Measurements from ENCODE around the gene ZNF283. TPM values are rescaled to one million over a fixed set of nuclear protein-coding genes. Genes with fewer than 3 reads are reported as not detected.
"Not testable (repeated sequence)": the region's sequence is repeated elsewhere in the genome, so short reads cannot be mapped to it uniquely, and the experiment has no call there.

ZNF283 gene
- total and polyA plus RNA-seq, 4 donors = 0.65 to 6.4 (median 2.9) TPM

DNA sequence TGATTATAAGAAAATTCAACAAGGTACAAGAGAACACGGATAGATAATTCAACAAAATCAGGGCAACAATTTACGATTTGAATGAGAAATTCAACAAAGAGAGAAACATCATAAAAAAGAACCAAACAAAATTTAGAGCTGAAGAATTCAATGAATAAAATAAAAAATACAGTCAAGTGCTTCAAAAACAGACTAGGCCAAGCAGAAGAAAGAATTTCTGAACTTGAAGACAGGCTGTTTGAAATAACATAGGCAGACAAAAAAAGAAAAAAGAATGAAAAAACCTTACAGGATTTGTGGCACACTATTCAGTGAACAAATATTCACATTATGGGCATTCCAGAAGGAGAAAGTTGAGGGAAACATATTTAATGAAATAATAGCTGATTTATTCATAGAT lies 31.1 kb downstream of the ZNF283 start:
- Histone ChIP-seq H3K9me3 (ENCODE audit: control insufficient read depth in 4 of 4, low read length in 3 of 4) (peaks cover 22 to 88% (median 49%) of the 10 kb centered on the region in 4 donors), H3K9ac (ENCODE audit: low read depth in 1 of 2, low read length in 2 of 2) (no peak overlapping the region), H3K36me3 (ENCODE audit: control insufficient read depth in 4 of 4, insufficient read depth in 3 of 4, low read depth in 1 of 4, low read length in 3 of 4) (peaks cover 0 to 2% (median under 1%) of the 10 kb centered on the region in 4 donors), H3K4me3 (ENCODE audit: low read depth in 1 of 3, low read length in 3 of 3) (peak overlapping the region in 2 of 3 donors; percentile 23 to 26), H3K27ac (ENCODE audit: low read depth in 1 of 2, low read length in 2 of 2) (no peak overlapping the region), H3K4me1 (ENCODE audit: control insufficient read depth in 4 of 4, insufficient read depth in 4 of 4, low read length in 3 of 4) (no peaks in the 10 kb centered on the region), H3K27me3 (ENCODE audit: control insufficient read depth in 4 of 4, insufficient read depth in 4 of 4, low read length in 3 of 4) (no peaks in the 10 kb centered on the region)
- no peak for DNase-seq (ENCODE audit: low spot score)
- TF ChIP-seq, protein P1, sequence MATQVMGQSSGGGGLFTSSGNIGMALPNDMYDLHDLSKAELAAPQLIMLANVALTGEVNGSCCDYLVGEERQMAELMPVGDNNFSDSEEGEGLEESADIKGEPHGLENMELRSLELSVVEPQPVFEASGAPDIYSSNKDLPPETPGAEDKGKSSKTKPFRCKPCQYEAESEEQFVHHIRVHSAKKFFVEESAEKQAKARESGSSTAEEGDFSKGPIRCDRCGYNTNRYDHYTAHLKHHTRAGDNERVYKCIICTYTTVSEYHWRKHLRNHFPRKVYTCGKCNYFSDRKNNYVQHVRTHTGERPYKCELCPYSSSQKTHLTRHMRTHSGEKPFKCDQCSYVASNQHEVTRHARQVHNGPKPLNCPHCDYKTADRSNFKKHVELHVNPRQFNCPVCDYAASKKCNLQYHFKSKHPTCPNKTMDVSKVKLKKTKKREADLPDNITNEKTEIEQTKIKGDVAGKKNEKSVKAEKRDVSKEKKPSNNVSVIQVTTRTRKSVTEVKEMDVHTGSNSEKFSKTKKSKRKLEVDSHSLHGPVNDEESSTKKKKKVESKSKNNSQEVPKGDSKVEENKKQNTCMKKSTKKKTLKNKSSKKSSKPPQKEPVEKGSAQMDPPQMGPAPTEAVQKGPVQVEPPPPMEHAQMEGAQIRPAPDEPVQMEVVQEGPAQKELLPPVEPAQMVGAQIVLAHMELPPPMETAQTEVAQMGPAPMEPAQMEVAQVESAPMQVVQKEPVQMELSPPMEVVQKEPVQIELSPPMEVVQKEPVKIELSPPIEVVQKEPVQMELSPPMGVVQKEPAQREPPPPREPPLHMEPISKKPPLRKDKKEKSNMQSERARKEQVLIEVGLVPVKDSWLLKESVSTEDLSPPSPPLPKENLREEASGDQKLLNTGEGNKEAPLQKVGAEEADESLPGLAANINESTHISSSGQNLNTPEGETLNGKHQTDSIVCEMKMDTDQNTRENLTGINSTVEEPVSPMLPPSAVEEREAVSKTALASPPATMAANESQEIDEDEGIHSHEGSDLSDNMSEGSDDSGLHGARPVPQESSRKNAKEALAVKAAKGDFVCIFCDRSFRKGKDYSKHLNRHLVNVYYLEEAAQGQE (IDR thresholded peaks at IDR 0.05) = no peak
- no peak for TF ChIP-seq NR2F2 (IDR thresholded peaks at IDR 0.05)
- no peak for TF ChIP-seq MAX (IDR thresholded peaks at IDR 0.05)
- no peak for TF ChIP-seq FOXA1 (IDR thresholded peaks at IDR 0.05)
- TF ChIP-seq HNF4A (conservative IDR thresholded peaks at IDR 0.05) = no peak
- no peak for TF ChIP-seq RAD21 (IDR thresholded peaks at IDR 0.05)
- no peak for TF ChIP-seq TAF1 (conservative IDR thresholded peaks at IDR 0.05)
- WGBS = 97% methylated on average over 2 of the region's 2 CpGs

- H3K27ac ChIP-seq (ENCODE audit: low read depth in 1 of 2, low read length in 2 of 2); H3K27me3 ChIP-seq (ENCODE audit: control insufficient read depth in 4 of 4, insufficient read depth in 4 of 4, low read length in 3 of 4); H3K36me3 ChIP-seq (ENCODE audit: control insufficient read depth in 4 of 4, insufficient read depth in 3 of 4, low read depth in 1 of 4, low read length in 3 of 4); H3K4me1 ChIP-seq (ENCODE audit: control insufficient read depth in 4 of 4, insufficient read depth in 4 of 4, low read length in 3 of 4); DNase-seq (ENCODE audit: low spot score); H3K9ac ChIP-seq (ENCODE audit: low read depth in 1 of 2, low read length in 2 of 2): not testable (repeated sequence)
- H3K4me3 ChIP-seq (ENCODE audit: low read depth in 1 of 3, low read length in 3 of 3) = peak overlapping the region in 2 of 3 donors; percentile 12 to 49
- H3K9me3 ChIP-seq (ENCODE audit: control insufficient read depth in 4 of 4, low read length in 3 of 4) = peaks cover 12 to 53% (median 25%) of the 10 kb centered on the region in 4 donors
- WGBS = 95% methylated on average over 26 of the region's 28 CpGs
Observed at GRCh38 chr19:43866923-43867322, 39.8 kb downstream of the ZNF283 start.

- H3K9me3 ChIP-seq (ENCODE audit: control insufficient read depth in 4 of 4, low read length in 3 of 4) = peaks cover 21 to 73% (median 46%) of the 10 kb centered on the region in 4 donors
- H3K4me3 ChIP-seq (ENCODE audit: low read depth in 1 of 3, low read length in 3 of 3) = peak overlapping the region in 2 of 3 donors; percentile 35 to 81
- H3K4me1 ChIP-seq (ENCODE audit: control insufficient read depth in 4 of 4, insufficient read depth in 4 of 4, low read length in 3 of 4) = no peaks in the 10 kb centered on the region
- no peak for DNase-seq (ENCODE audit: low spot score)
- H3K9ac ChIP-seq (ENCODE audit: low read depth in 1 of 2, low read length in 2 of 2) = no peak overlapping the region
- peaks cover 0 to 3% (median 1%) of the 10 kb centered on the region in 4 donors for H3K36me3 ChIP-seq (ENCODE audit: control insufficient read depth in 4 of 4, insufficient read depth in 3 of 4, low read depth in 1 of 4, low read length in 3 of 4)
- no peaks in the 10 kb centered on the region for H3K27me3 ChIP-seq (ENCODE audit: control insufficient read depth in 4 of 4, insufficient read depth in 4 of 4, low read length in 3 of 4)
- 90% methylated on average over 5 of the region's 5 CpGs for WGBS
- no peak for TF ChIP-seq FOXA1 (IDR thresholded peaks at IDR 0.05)
- TF ChIP-seq TAF1 (conservative IDR thresholded peaks at IDR 0.05) = no peak
- TF ChIP-seq HNF4A (conservative IDR thresholded peaks at IDR 0.05) = no peak
- TF ChIP-seq HNF4G (IDR thresholded peaks at IDR 0.05) = no peak
- TF ChIP-seq, protein P2, sequence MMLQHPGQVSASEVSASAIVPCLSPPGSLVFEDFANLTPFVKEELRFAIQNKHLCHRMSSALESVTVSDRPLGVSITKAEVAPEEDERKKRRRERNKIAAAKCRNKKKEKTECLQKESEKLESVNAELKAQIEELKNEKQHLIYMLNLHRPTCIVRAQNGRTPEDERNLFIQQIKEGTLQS (IDR thresholded peaks at IDR 0.05) = no peak
- no peak for TF ChIP-seq JUND (IDR thresholded peaks at IDR 0.05)
- TF ChIP-seq EGR1 (IDR thresholded peaks at IDR 0.05; ENCODE audit: low read depth in 2 of 2) = no peak
- no peak for TF ChIP-seq NR2F2 (IDR thresholded peaks at IDR 0.05)
- TF ChIP-seq YY1 (IDR thresholded peaks at IDR 0.05) = no peak
- TF ChIP-seq, protein P1 (IDR thresholded peaks at IDR 0.05) = no peak
- TF ChIP-seq RAD21 (IDR thresholded peaks at IDR 0.05) = no peak
- no peak for TF ChIP-seq SP1 (IDR thresholded peaks at IDR 0.05)
- TF ChIP-seq GABPA (IDR thresholded peaks at IDR 0.05 in 1 of 2, conservative IDR thresholded peaks at IDR 0.05 in 1 of 2) = no peak
- TF ChIP-seq, protein P3, sequence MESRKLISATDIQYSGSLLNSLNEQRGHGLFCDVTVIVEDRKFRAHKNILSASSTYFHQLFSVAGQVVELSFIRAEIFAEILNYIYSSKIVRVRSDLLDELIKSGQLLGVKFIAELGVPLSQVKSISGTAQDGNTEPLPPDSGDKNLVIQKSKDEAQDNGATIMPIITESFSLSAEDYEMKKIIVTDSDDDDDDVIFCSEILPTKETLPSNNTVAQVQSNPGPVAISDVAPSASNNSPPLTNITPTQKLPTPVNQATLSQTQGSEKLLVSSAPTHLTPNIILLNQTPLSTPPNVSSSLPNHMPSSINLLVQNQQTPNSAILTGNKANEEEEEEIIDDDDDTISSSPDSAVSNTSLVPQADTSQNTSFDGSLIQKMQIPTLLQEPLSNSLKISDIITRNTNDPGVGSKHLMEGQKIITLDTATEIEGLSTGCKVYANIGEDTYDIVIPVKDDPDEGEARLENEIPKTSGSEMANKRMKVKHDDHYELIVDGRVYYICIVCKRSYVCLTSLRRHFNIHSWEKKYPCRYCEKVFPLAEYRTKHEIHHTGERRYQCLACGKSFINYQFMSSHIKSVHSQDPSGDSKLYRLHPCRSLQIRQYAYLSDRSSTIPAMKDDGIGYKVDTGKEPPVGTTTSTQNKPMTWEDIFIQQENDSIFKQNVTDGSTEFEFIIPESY (IDR thresholded peaks at IDR 0.05) = no peak
- H3K27ac ChIP-seq (ENCODE audit: low read depth in 1 of 2, low read length in 2 of 2) = no peak overlapping the region
Observed at GRCh38 chr19:43872547-43873336, 45.6 kb downstream of the ZNF283 start.
